MCF 10A (cell line): ENCODE data around the gene TRAPPC14. TPM values are rescaled to one million over a fixed set of nuclear protein-coding genes. Genes with fewer than 3 reads are reported as not detected.

Source experiments
- microRNA-seq: library from miRNA; unstranded; fragments of <30 nt; microRNA quantifications from one replicate; pipeline ENCODE4 v1.2.0, GENCODE V29; 2022
- total RNA-seq: library from RNA; stranded (reverse); gene quantifications from 2 replicates; pipeline ENCODE4 v1.2.3, GENCODE V29; 2022

The TRAPPC14 gene
- total RNA-seq, 1 experiment from 2014 or later = 21.7 TPM

Small RNA genes within 50 kb of the gene (microRNA-seq; reads per million reads assigned to microRNA genes)
- not detected for gene MIR4658

Other genes starting within 250 kb of the TRAPPC14 start
- 28.1 and 28.2 TPM in 2 replicates for gene TRIM4, start 239.2 kb downstream of the TRAPPC14 start, total RNA-seq
- not detected in 2 replicates for gene GJC3, start 229.1 kb downstream of the TRAPPC14 start, total RNA-seq
- gene AZGP1, start 182.7 kb downstream of the TRAPPC14 start, total RNA-seq = 0.58 and 0.59 TPM in 2 replicates
- 80.2 and 86.2 TPM in 2 replicates for gene ZKSCAN1, start 143.1 kb downstream of the TRAPPC14 start, total RNA-seq
- gene ZSCAN21, start 108.9 kb downstream of the TRAPPC14 start, total RNA-seq = 13.8 and 14.7 TPM in 2 replicates
- 23.7 and 24.8 TPM in 2 replicates for gene ZNF3, start 77.0 kb downstream of the TRAPPC14 start, total RNA-seq
- gene COPS6, start 69.8 kb downstream of the TRAPPC14 start, total RNA-seq = 85.2 and 103 TPM in 2 replicates
- 38.5 and 67.8 TPM in 2 replicates for gene MCM7, start 57.3 kb downstream of the TRAPPC14 start, total RNA-seq
- 13.5 and 13.6 TPM in 2 replicates for gene AP4M1, start 57.1 kb downstream of the TRAPPC14 start, total RNA-seq
- gene TAF6, start 39.4 kb downstream of the TRAPPC14 start, total RNA-seq = 47.2 and 58.9 TPM in 2 replicates
- 2.9 and 3.0 TPM in 2 replicates for gene CNPY4, start 39.1 kb downstream of the TRAPPC14 start, total RNA-seq
- gene MBLAC1, start 31.8 kb downstream of the TRAPPC14 start, total RNA-seq = 2.5 and 3.2 TPM in 2 replicates
- gene LAMTOR4, start 9.8 kb downstream of the TRAPPC14 start, total RNA-seq = 76.6 and 87.3 TPM in 2 replicates
- gene GAL3ST4, start 9.9 kb upstream of the TRAPPC14 start, total RNA-seq = 0.17 and 0.26 TPM in 2 replicates
- gene GPC2, start 18.7 kb upstream of the TRAPPC14 start, total RNA-seq = 0.65 and 1.0 TPM in 2 replicates
- gene STAG3, start 19.2 kb upstream of the TRAPPC14 start, total RNA-seq = 1.1 and 1.5 TPM in 2 replicates
- gene PVRIG, start 61.2 kb upstream of the TRAPPC14 start, total RNA-seq = 0.74 TPM in 1 of 2 replicates, not detected in the other
- gene SPDYE3, start 149.0 kb upstream of the TRAPPC14 start, total RNA-seq = not detected in 2 replicates
- gene PILRB, start 199.4 kb upstream of the TRAPPC14 start, total RNA-seq = 39.8 and 56.2 TPM in 2 replicates
- 0.65 and 1.6 TPM in 2 replicates for gene PILRA, start 214.8 kb upstream of the TRAPPC14 start, total RNA-seq